SU-DHL-6 (cell line): ENCODE measurements around the gene RBM20.

Source experiments
- EZH2phosphoT487 ChIP-seq: fragments of 200-600 bp; sonication (generic), shearing (Covaris generic); conservative IDR thresholded peaks from 2 replicates; pipeline ENCODE4 v1.6.1; 2018; ENCODE audit warnings: mild to moderate bottlenecking, antibody characterized with exemption, low read length, moderate library complexity, mixed read lengths
- TF ChIP-seq, protein P1 (sequence below): fragments of 200-600 bp; sonication (generic); IDR thresholded peaks from one replicate; pipeline ENCODE4 v1.5.1; 2017; ENCODE audit warnings: antibody characterized with exemption, mild to moderate bottlenecking, low read length, moderate library complexity; ENCODE audit not compliant: insufficient read depth, poor library complexity, severe bottlenecking

DNA sequence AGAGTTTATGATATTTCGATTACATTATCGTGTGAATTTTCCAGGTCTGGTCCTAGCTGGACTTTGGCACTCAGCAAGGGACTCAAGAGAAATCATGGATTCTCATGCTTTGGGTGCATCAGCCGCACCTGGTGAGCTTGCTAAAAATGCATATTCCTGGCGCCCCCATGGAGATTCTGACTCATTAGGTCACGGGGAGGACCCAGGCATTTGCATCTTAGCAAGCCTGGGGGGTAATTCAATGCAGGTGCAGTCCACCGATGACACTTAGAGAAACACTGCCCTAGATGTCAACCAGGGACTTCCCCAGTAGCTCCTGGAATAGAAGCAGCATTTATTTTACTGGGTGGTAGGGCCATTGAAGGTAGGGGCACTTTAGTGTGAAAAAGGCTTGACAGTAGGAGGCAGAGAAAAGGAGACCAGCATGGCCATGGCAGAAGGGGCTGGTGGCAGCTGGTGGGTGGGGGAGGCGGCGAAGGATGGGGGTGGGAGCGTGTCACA, 197.7 kb downstream of the RBM20 start:
- TF ChIP-seq, protein P1, sequence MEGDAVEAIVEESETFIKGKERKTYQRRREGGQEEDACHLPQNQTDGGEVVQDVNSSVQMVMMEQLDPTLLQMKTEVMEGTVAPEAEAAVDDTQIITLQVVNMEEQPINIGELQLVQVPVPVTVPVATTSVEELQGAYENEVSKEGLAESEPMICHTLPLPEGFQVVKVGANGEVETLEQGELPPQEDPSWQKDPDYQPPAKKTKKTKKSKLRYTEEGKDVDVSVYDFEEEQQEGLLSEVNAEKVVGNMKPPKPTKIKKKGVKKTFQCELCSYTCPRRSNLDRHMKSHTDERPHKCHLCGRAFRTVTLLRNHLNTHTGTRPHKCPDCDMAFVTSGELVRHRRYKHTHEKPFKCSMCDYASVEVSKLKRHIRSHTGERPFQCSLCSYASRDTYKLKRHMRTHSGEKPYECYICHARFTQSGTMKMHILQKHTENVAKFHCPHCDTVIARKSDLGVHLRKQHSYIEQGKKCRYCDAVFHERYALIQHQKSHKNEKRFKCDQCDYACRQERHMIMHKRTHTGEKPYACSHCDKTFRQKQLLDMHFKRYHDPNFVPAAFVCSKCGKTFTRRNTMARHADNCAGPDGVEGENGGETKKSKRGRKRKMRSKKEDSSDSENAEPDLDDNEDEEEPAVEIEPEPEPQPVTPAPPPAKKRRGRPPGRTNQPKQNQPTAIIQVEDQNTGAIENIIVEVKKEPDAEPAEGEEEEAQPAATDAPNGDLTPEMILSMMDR = no peak
- no peak for TF ChIP-seq EZH2phosphoT487
